ENCODE measurements around the gene C10orf53.
"Not testable (repeated sequence)": the region's sequence is repeated elsewhere in the genome, so short reads cannot be mapped to it uniquely, and the experiment has no call there.

Gene C10orf53

GRCh38 chr10:49652421-49653272, 26.8 kb upstream of the C10orf53 start:
- DNase-seq (ENCODE audit: low spot score) = no peak

DNA sequence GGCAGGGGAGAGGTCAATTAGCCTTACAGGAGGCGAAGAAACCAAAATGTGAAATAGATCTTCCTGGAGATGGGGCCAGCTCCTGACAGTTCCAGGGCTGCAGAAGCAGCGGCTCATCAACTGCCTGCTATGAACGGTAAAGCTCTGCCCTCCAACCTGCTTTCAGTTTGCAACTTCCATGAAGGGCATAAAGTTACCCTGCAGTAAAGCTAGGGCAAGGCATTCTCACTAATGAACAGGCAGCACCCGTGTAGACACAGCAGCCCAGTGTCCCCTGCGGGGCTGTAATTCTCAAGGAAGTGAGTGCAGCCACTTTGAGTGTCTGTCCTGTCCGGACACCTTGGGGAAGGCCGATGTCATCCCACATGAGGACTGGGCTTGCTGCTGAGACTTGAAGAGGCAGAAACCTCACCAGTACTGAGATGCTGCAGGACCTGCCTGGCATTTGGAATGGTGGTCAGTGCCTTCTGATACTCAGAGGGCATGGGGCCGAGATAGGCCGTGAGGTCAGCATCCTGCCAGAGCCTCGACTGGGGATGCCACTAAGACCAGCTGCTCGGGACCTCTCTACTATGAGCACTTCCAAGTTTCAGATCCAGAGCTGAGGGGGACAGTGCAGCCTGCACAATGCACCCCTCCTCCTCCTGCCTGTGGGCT, 26.1 kb upstream of the C10orf53 start:
- DNase-seq (ENCODE audit: low spot score) = no peak

DNA sequence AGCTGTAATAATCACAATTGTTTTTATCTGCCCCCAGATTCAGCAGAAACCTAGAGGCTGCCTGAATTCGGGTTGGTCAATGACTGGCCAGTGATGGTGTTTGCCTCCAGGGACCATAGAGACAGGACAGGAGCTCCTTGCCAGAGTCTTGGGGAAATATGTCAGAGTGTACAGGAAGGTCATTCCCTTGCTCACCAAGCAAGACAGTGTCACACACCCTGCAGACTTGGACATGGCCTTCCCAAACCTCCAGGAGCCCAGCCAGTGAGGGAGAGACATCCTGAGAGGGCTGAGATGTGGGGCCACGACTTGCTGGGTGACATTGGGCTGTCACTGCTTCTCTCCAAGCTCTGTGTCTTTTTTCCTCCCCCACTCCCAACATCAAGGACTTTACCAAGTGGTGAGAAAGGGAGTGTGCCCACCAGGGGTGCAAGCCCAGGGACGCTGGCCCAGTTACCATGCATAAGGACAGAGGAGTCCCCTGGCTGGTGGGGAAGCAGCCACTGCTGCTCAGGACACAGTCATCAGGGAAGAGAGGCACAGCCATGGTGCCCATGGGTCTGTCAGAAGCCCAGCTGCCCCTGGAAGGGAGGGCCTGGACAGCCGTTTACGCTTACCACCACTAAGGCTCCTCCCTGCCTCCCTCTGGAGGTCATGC, 25.3 kb upstream of the C10orf53 start:
- no peak for DNase-seq (ENCODE audit: low spot score)

DNA sequence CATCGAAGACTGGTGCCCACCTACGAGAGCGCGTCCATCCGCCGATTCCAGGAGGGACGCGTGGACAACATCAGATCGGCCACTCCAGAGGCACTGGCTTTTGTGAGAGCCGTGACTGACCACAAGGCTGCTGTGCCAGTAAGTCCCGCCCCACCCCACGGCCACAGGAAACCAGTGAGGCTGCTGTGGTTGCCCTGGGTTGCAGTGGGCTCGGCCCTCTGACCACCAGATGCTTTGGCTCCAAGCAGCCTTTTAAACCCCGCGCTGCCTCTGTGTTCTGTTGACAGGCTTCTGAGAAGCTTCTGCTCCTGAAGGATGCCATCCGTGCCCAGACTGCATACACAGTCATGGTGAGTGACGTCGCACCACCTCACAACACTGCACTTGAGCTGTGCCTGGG, 24.4 kb upstream of the C10orf53 start:
- DNase-seq (ENCODE audit: low spot score) = no peak

GRCh38 chr10:49656845-49657493, 22.5 kb upstream of the C10orf53 start:
- DNase-seq (ENCODE audit: low spot score) = no peak

GRCh38 chr10:49657606-49658005, 21.8 kb upstream of the C10orf53 start:
- no peak for DNase-seq (ENCODE audit: low spot score)

GRCh38 chr10:49661140-49661856, 18.2 kb upstream of the C10orf53 start:
- DNase-seq (ENCODE audit: low spot score) = no peak

- no peak for DNase-seq (ENCODE audit: low spot score)
These were observed 17.2 kb upstream of the C10orf53 start for GRCh38 chr10:49662169-49662830.

- no peak for DNase-seq (ENCODE audit: low spot score)
These were observed 15.9 kb upstream of the C10orf53 start for GRCh38 chr10:49663596-49663995.

GRCh38 chr10:49664006-49664841, 15.2 kb upstream of the C10orf53 start:
- no peak for DNase-seq (ENCODE audit: low spot score)

GRCh38 chr10:49664842-49665355, 14.6 kb upstream of the C10orf53 start:
- no peak for DNase-seq (ENCODE audit: low spot score)

DNA sequence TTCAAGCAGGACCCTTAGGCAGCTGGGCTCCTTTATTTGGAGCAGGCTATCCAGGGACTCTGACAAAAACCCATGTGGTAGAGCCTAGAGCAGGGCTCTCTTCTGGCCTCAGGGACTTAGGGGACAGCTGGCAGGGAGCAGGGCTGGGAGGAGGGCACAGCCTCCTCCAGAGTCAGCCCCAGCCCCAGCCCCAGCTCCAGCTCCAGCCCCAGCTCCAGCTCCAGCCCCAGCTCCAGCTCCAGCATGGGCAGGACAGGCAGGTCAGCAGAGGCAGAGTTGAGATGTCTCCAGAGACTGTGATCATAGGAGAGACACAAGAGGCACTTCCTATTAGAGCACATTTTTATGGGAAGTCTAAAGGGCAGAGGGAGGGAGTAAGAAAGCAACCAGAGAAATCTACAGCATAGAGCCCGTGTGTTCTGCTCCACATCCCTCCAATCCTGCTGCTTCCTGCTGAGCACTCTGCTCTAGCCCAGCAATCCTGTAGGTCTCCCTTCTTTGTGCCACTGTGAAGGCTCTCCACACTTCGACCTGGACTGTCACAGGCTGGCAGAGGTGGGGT, 13.3 kb upstream of the C10orf53 start:
- DNase-seq (ENCODE audit: low spot score) = no peak

DNA sequence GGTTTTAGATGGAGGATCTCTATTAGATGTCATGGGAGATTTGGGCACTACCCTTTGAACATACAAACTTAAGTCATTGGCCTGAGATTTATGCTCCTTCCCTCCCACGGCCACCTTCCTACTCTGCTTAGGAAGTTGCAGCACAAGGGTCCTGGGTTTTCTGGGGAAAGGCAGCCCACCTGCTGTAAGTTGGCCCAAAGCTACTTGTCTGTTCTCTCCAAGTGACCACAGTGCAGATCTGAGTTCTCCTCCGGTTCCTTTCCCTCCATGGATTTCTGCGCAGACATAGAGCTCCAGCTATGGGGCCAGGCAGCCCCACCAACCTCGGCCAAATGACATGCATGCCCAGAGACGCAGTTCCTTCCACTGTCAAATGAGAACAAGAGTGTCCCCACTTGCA, 12.8 kb upstream of the C10orf53 start:
- DNase-seq (ENCODE audit: low spot score) = no peak

- DNase-seq (ENCODE audit: low spot score) = no peak
These were observed 11.5 kb upstream of the C10orf53 start for GRCh38 chr10:49667991-49668390.

DNA sequence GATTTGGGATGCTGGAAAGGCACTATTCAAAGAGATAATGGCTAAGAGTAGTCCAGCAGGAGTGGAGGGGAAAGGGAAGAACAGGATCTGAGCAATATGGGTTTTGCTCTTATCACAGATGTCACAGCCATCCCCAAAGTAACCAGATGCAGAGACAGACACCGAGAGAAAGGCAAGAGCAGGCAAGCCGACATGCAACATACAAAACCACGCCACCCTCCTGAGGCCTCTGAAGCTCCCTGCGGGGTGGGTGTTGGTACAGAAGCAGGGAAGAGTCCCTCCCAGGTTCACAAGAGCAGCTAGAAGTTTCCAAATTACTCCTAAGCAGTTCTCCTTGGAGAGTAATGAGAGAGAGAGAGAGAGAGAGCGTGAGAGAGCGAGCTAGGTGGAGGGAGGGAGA, 10.8 kb upstream of the C10orf53 start:
- DNase-seq (ENCODE audit: low spot score) = no peak

DNA sequence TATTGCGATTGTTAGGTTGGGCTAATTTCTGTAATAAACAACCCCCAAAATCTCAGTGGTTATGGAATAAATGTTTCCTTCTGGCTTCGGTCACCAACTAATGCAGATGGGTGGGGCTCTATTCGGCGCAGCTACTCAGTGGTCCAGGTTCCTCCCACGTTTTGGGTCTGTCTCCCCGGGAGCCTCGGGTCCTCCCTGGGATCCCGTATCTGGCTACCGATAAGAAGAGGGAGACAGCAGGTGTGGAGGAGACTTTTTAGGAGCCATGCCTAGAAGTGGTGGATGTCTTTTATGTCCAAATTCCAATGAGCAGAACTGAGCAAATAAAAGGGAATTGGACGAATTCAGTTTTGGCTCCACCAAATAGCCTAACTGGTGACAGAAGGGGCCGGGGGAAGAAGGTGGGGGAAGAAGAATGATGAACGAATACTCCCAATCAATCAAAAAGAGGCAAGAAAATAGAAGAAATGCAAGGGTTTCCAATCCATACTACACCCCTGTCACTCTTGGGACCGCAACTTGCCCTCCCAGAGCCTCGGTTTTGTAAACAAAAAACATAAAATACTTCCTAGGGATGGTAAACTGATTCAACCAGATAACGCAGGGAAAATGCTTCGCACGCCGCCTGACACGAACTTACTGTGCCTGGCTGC, 498 bp upstream of the C10orf53 start:
- no peak for DNase-seq (ENCODE audit: low spot score)

DNA sequence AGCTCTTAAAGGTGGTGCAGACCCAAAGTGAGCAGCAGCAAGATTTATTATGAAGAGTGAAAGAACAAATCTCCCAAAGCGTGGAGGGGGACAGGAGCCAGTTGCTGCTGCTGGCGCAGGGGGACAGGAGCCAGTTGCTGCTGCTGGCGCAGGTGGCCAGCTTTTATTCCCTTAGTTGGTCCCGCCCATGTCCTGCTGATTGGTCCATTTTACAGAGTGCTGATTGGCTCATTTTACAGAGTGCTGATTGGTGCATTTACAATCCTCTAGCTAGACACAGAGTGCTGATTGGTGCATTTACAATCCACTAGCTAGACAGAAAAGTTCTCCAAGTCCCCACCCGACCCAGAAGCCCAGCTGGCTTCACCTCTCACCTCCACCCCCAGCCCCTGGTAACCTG, 3.0 kb downstream of the C10orf53 start:
- DNase-seq (ENCODE audit: low spot score) = not testable (repeated sequence)

- no peak for DNase-seq (ENCODE audit: low spot score)
These were observed 3.4 kb downstream of the C10orf53 start for GRCh38 chr10:49682879-49683278.

GRCh38 chr10:49686651-49687050, 7.2 kb downstream of the C10orf53 start:
- no peak for DNase-seq (ENCODE audit: low spot score)

All from pons (tissue), 1 donor.